ENCODE data around the gene USP3. TPM values are rescaled to one million over a fixed set of nuclear protein-coding genes. Genes with fewer than 3 reads are reported as not detected.

USP3 gene
- total RNA-seq, 4 donors from 2014 or later = 26.5 to 96.3 (median 65.8) TPM

DNA sequence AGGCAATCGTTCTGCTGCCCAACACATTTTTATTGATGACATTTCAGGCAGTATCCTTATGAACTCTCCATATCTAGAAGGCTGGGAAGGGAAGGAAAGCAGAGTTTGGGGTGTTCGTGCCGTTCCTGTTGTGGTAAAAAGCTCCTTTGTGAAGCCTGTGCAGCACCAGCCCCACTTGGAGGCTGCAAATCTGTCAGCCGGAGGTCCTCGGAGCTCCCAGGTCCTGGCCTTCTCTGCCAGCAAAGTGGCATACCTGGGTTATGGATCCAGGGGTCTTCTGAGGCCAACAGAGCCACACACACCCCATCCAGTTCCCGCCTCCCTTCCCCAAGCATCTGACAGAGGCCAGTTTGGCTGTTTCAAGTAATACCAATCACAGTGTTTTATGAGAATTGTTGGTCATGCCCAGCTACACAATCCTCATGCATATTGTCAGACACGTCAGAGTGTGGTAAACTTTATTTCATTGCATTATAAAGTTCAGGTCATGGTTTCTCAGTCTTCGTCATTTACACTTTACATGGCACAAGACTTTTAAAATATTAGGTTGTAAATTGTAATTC lies 15.9 kb upstream of the USP3 start:
- no peaks in the 10 kb centered on the region for H3K36me3 ChIP-seq
- no peaks in the 10 kb centered on the region for H3K9me3 ChIP-seq
- H3K27me3 ChIP-seq = no peaks in the 10 kb centered on the region
- intact Hi-C loops (cut with DNase I; ENCODE audit: low total_unique reads) = no loop called here
- H3K4me3 ChIP-seq = no peak overlapping the region
- no peaks in the 10 kb centered on the region for H3K4me1 ChIP-seq
- no peak overlapping the region for H3K27ac ChIP-seq
- TF ChIP-seq POLR2A (IDR thresholded peaks at IDR 0.05) = no peak
- TF ChIP-seq, protein P1, sequence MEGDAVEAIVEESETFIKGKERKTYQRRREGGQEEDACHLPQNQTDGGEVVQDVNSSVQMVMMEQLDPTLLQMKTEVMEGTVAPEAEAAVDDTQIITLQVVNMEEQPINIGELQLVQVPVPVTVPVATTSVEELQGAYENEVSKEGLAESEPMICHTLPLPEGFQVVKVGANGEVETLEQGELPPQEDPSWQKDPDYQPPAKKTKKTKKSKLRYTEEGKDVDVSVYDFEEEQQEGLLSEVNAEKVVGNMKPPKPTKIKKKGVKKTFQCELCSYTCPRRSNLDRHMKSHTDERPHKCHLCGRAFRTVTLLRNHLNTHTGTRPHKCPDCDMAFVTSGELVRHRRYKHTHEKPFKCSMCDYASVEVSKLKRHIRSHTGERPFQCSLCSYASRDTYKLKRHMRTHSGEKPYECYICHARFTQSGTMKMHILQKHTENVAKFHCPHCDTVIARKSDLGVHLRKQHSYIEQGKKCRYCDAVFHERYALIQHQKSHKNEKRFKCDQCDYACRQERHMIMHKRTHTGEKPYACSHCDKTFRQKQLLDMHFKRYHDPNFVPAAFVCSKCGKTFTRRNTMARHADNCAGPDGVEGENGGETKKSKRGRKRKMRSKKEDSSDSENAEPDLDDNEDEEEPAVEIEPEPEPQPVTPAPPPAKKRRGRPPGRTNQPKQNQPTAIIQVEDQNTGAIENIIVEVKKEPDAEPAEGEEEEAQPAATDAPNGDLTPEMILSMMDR (IDR thresholded peaks at IDR 0.05) = no peak
- DNase-seq = no peak

DNA sequence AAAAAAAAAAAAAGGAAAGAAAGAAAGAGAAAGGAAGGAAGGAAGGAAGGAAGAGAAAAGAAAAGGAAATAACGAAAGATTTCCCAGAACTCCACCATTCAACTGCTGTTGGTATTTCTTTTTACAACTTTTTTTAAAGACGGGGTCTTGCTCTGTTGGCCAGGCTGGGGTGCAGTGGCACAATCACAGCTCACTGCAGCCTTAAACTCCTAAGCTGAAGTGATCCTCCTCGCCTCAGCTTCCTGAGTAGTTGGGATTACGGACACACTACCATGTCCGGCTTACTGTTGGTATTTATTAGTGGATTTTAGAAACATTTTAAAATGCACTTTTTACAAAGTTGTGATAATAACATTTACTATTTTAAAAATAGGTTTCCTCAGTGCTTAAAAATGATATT lies 15.0 kb upstream of the USP3 start:
- TF ChIP-seq POLR2A (IDR thresholded peaks at IDR 0.05) = no peak
- TF ChIP-seq, protein P1 (IDR thresholded peaks at IDR 0.05) = no peak
- no peaks in the 10 kb centered on the region for H3K9me3 ChIP-seq
- H3K36me3 ChIP-seq = no peaks in the 10 kb centered on the region
- no peaks in the 10 kb centered on the region for H3K27me3 ChIP-seq
- intact Hi-C loops (cut with DNase I; ENCODE audit: low total_unique reads) = no loop called here
- DNase-seq = no peak
- no peaks in the 10 kb centered on the region for H3K4me1 ChIP-seq
- no peak overlapping the region for H3K4me3 ChIP-seq
- no peak overlapping the region for H3K27ac ChIP-seq

DNA sequence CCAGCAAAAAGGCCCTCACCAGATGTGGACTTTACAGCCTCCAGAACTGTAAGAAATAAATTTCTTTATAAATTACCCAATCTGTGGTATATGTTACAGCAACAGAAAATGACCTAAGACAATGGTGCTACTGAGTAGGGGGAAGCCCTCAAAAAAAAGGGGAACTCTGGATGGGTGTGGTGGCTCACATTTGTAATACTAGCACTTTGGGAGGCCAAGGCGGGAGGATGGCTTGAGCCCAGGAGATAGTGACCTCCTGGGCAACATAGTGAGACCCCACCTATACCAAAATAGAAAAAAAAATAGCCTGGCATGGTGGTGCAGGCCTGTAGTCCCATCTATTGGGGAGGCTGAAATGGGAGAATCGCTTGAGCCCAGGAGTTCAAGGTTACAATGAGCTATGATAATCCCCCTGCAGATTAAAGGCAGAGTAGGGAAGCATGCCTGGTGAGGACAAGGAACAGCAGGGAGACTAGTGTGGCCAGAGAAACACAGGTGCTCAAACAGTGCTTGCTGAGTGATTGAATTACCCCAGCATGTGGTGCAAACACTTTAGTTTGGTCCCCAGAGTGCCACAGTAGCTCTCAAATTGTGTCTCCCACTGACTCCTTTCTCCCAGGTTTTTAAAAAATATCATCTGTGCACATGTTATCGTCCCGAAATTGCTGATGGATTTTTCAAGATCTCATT lies 13.9 kb upstream of the USP3 start:
- TF ChIP-seq, protein P1 (IDR thresholded peaks at IDR 0.05) = no peak
- no peak for TF ChIP-seq POLR2A (IDR thresholded peaks at IDR 0.05)
- Histone ChIP-seq H3K9me3 (no peaks in the 10 kb centered on the region), H3K36me3 (no peaks in the 10 kb centered on the region), H3K27me3 (no peaks in the 10 kb centered on the region), H3K27ac (no peak overlapping the region), H3K4me3 (no peak overlapping the region), H3K4me1 (no peaks in the 10 kb centered on the region)
- DNase-seq = no peak
- intact Hi-C loops (cut with DNase I; ENCODE audit: low total_unique reads) = no loop called here

DNA sequence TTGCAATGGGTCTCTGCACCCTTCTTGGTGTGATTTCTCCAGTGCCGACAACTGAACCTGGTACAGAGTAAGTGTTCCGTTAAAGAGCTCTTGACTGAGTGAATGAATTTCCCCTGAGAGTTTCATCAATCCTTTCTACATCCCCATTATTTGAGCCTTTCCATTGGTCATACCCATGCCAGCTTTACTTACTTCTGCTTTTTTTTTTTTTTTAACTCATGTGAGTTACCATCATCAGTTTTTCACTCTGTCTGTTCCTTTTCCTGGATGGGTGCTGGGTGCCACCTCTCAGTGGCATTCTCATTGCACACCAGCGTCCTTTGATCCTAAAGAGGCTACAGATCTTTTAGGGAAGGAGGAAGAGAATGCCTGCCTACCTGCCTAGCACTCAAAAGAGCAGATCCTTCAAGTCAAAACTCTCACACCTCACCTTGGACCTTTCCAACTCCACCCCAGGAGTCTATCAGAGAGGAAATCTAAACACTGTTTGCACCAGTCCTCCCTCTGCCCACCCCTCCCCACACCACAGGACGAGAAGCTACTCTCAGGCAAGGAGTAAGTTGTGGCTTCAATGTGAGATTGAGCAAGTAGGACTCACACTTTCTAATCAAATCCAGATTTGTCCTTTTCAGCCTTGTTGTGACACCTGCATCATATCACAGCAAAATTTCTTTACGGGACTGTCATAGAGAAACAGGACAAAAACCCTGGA lies 13.1 kb upstream of the USP3 start:
- DNase-seq = no peak
- no peak overlapping the region for H3K4me3 ChIP-seq
- H3K9me3 ChIP-seq = no peaks in the 10 kb centered on the region
- intact Hi-C loops (cut with DNase I; ENCODE audit: low total_unique reads) = no loop called here
- TF ChIP-seq, protein P1 (IDR thresholded peaks at IDR 0.05) = no peak
- TF ChIP-seq POLR2A (IDR thresholded peaks at IDR 0.05) = no peak
- H3K4me1 ChIP-seq = no peaks in the 10 kb centered on the region
- no peaks in the 10 kb centered on the region for H3K27me3 ChIP-seq
- no peaks in the 10 kb centered on the region for H3K36me3 ChIP-seq
- H3K27ac ChIP-seq = no peak overlapping the region

DNA sequence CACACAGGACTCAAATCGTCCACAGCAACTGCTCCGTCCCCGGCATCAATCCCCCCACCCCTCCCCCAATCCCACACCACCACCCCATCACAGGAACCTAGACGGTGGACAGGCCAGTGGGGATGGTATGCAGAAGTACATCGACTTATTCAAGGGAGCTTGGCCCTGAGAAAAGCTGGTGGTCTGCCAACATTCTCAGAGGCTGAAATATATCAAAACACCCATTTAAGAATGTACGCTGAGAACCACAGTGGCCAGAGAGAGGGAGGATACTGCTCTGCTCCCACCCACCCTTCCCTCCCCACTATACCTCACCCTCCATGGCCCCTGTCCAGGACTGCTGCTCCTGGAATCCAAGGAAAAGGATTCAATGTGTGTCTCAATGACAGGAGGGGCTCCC lies 12.4 kb upstream of the USP3 start:
- DNase-seq = no peak
- no peaks in the 10 kb centered on the region for H3K36me3 ChIP-seq
- H3K4me3 ChIP-seq = no peak overlapping the region
- intact Hi-C loops (cut with DNase I; ENCODE audit: low total_unique reads) = no loop called here
- TF ChIP-seq POLR2A (IDR thresholded peaks at IDR 0.05) = no peak
- TF ChIP-seq, protein P1 (IDR thresholded peaks at IDR 0.05) = no peak
- H3K4me1 ChIP-seq = no peaks in the 10 kb centered on the region
- H3K9me3 ChIP-seq = no peaks in the 10 kb centered on the region
- peak overlapping the region; percentile 51 to 61 for H3K27ac ChIP-seq
- no peaks in the 10 kb centered on the region for H3K27me3 ChIP-seq
